Fibroblast of pulmonary artery (primary cell): ENCODE results near the gene LRRC2.

Experiments used
- DNase-seq: peaks from one replicate; pipeline ENCODE4 v3.0.0-alpha.2; 2010; ENCODE audit warnings: low read depth
- H3K4me3 ChIP-seq: replicated peaks from 2 replicates; pipeline ENCODE4 v1.5.1; 2011; ENCODE audit warnings: low read depth, mild to moderate bottlenecking, control low read depth, low read length, moderate library complexity
- CTCF ChIP-seq: IDR thresholded peaks from 2 replicates; pipeline ENCODE4 v1.5.1; 2011; ENCODE audit warnings: mild to moderate bottlenecking, control low read depth, low read length, inconsistent platforms; ENCODE audit errors: missing control alignments

The LRRC2 gene

GRCh38 chr3:46466273-46466672, 99.8 kb downstream of the LRRC2 start:
- no peak for DNase-seq
- H3K4me3 ChIP-seq, result no peak overlapping the region
- TF ChIP-seq CTCF, result no peak
